Measurements from ENCODE around the gene KRT3. TPM values are rescaled to one million over a fixed set of nuclear protein-coding genes. Genes with fewer than 3 reads are reported as not detected.

Gene KRT3
- total RNA-seq, 1 donor from 2014 or later, result not detected

DNA sequence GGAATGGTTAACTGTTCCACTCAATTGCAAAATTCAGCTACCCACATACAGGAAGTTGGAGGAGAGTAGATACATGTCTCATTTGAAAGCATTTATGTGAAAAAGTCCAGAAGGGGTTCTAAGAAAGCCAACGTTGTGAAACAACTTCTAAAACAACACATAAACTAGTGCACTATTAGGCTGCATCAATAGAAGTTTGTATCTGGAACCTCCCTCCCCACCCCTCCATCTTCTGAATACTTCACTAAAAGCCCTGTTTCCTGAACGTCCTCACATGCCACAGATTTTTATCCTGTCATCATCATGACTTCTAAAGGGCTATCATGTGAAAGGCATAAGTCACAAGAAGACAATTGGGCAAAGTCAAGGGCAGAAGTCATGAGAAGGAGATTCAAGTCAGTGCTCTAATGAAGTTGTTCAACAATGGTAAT lies 32.7 kb upstream of the KRT3 start:
- Mint-ChIP-seq H3K27me3 (ENCODE audit: low read depth) (peaks cover 5% of the 10 kb centered on the region), H3K4me3 (no peak overlapping the region)

GRCh38 chr12:52828156-52828555 lies 32.2 kb upstream of the KRT3 start:
- no peak for DNase-seq (ENCODE audit: low read depth, low spot score)
- no peaks in the 10 kb centered on the region for H3K9me3 Mint-ChIP-seq
- TF ChIP-seq, protein P1, sequence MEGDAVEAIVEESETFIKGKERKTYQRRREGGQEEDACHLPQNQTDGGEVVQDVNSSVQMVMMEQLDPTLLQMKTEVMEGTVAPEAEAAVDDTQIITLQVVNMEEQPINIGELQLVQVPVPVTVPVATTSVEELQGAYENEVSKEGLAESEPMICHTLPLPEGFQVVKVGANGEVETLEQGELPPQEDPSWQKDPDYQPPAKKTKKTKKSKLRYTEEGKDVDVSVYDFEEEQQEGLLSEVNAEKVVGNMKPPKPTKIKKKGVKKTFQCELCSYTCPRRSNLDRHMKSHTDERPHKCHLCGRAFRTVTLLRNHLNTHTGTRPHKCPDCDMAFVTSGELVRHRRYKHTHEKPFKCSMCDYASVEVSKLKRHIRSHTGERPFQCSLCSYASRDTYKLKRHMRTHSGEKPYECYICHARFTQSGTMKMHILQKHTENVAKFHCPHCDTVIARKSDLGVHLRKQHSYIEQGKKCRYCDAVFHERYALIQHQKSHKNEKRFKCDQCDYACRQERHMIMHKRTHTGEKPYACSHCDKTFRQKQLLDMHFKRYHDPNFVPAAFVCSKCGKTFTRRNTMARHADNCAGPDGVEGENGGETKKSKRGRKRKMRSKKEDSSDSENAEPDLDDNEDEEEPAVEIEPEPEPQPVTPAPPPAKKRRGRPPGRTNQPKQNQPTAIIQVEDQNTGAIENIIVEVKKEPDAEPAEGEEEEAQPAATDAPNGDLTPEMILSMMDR (conservative IDR thresholded peaks at IDR 0.05), result no peak
- H3K27me3 Mint-ChIP-seq (ENCODE audit: low read depth), result peaks cover 5% of the 10 kb centered on the region
- H3K4me1 Mint-ChIP-seq, result peaks cover 4% of the 10 kb centered on the region
- no peak overlapping the region for H3K4me3 Mint-ChIP-seq
- no peak overlapping the region for H3K27ac Mint-ChIP-seq (ENCODE audit: unreplicated experiment)
- H3K36me3 Mint-ChIP-seq (ENCODE audit: low read depth), result no peaks in the 10 kb centered on the region

More for the DNA sequence above, 32.7 kb upstream of the KRT3 start:
- Mint-ChIP-seq H3K4me1 (peaks cover 6% of the 10 kb centered on the region), H3K9me3 (no peaks in the 10 kb centered on the region), H3K36me3 (ENCODE audit: low read depth) (no peaks in the 10 kb centered on the region), H3K27ac (ENCODE audit: unreplicated experiment) (no peak overlapping the region)
- TF ChIP-seq, protein P1 (conservative IDR thresholded peaks at IDR 0.05), result no peak
- DNase-seq (ENCODE audit: low read depth, low spot score), result no peak

DNA sequence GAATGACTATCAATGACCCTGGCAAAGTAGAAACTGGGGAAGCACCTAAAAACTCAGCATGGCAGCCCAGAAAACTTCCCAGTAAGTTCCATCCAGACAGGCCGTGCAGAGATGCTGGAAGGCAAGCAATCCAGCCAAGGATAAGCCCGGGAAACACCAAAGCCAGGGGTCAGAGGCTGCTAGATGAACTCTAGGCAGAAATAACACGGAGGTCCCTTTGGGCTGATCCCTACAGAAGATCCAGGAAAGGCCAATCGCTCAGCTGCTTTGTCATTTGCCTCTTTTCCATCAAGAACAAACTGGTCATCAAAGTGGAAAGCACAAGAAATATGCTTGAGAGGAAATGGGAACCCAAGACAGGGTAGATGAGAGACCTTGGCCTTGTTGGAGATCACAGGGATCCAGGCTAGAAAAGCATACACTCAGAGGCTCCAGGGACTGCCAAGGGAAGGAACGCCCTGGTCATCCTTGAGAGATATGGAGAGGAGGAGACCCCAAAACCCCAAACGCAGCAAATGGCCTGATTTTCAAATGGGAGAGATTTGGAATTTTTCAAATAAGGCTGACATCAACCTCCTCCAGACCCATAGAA lies 31.7 kb upstream of the KRT3 start:
- Mint-ChIP-seq H3K4me3 (no peak overlapping the region), H3K27ac (ENCODE audit: unreplicated experiment) (peak overlapping the region; percentile 37), H3K36me3 (ENCODE audit: low read depth) (no peaks in the 10 kb centered on the region), H3K9me3 (no peaks in the 10 kb centered on the region), H3K27me3 (ENCODE audit: low read depth) (peaks cover 5% of the 10 kb centered on the region), H3K4me1 (no peaks in the 10 kb centered on the region)
- no peak for DNase-seq (ENCODE audit: low read depth, low spot score)
- TF ChIP-seq, protein P1 (conservative IDR thresholded peaks at IDR 0.05), result no peak

DNA sequence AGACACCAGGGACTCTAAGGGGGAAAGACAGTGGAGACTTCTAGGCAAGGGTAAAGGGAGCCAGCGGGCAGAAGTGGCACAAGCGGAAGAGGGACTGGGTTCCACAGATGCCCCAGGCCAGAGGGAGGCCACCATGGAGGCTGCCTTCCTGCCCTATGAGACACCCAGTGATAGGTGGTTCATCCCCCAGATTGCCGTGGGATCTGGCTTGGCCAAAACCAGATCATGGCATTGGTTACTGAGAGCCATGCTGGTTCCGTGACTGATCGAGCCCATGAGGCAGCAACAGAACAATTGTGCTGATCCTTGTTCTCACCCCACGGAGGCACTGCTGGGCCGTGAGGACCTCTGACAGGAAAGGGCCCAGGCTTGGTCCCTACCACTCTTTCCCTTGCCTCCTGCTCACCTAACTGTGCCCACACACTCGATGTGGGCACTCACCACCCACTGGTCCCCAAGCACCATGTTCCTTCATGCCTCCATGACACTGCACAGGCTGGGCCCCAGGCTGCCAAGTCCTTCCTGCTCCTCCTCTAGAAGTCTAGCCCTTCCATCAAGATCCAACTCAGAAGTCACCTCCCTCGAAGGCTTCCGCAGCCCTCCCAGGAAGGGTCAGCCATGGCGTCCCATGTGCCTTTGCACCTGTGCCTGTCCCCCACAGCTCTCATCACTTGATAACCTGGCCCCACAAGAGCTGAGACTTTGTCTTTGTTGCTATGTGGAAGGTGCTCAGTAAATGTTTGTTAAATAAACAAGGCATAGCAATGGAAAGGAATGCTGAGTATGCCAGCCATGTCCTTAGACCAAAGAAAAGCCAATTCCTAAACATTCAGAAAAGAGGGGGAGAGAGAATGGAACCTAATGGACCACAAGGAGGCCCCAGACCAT lies 30.9 kb upstream of the KRT3 start:
- Mint-ChIP-seq H3K9me3 (no peaks in the 10 kb centered on the region), H3K36me3 (ENCODE audit: low read depth) (no peaks in the 10 kb centered on the region), H3K27me3 (ENCODE audit: low read depth) (peaks cover 5% of the 10 kb centered on the region), H3K4me3 (no peak overlapping the region), H3K27ac (ENCODE audit: unreplicated experiment) (no peak overlapping the region), H3K4me1 (no peaks in the 10 kb centered on the region)
- DNase-seq (ENCODE audit: low read depth, low spot score), result no peak
- TF ChIP-seq, protein P1 (conservative IDR thresholded peaks at IDR 0.05), result no peak

DNA sequence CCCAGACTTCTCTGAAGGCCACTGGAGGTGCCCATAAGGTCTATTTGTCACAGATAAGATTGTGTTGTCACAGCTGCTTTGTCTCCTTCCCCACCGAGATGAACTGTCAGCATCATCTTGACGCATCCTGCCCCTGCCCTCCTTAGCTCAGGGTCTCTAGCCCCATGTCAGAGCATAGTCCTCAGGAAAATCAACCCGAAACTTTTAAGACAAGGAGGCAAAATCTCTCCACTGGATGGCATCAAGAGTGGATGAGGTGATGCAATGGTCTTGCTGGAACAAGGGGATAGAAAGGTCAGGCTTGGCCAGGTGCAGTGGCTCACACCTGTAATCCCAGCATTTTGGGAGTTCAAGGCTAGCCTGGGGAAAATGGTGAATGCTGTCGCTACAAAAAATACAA lies 30.0 kb upstream of the KRT3 start:
- TF ChIP-seq, protein P1 (conservative IDR thresholded peaks at IDR 0.05), result no peak
- Mint-ChIP-seq H3K27ac (ENCODE audit: unreplicated experiment) (peak overlapping the region; percentile 57), H3K4me1 (no peaks in the 10 kb centered on the region), H3K4me3 (no peak overlapping the region), H3K9me3 (no peaks in the 10 kb centered on the region), H3K27me3 (ENCODE audit: low read depth) (peaks cover 7% of the 10 kb centered on the region), H3K36me3 (ENCODE audit: low read depth) (no peaks in the 10 kb centered on the region)
- no peak for DNase-seq (ENCODE audit: low read depth, low spot score)

All from neural crest cell (in vitro differentiated cells).